K562 (cell line): ENCODE data around the gene PTAFR. TPM values are rescaled to one million over a fixed set of nuclear protein-coding genes. Genes with fewer than 3 reads are reported as not detected.
A peak's percentile ranks its signal among the peaks of the same experiment; 100 is the strongest.

ENCODE experiments used
- ATAC-seq: fragments of 200-7000 bp; cut with Tn5 transposase; 3 replicates; pipeline ENCODE4 v1.9.1; 2020; ENCODE audit warnings: moderate library complexity
- BruUV-seq: library from RNA; stranded (reverse); fragments of 400-500 nt; replicated peaks from 2 replicates; lab custom pipeline; 2021; lab: Mats Ljungman, UMichigan
- CTCF ChIA-PET: fragments of 300-600 bp; formaldehyde crosslinking; extraction: SDS; loops from one replicate; lab custom pipeline; 2021; ENCODE audit warnings: low intra/inter-chr PET ratio; lab: Yijun Ruan, JAX
- POLR2A ChIA-PET: fragments of 300-600, 350-650 bp; sonication (Branson Sonifier 250); formaldehyde crosslinking; extraction: SDS; loops from one replicate; lab custom pipeline; 2021; ENCODE audit warnings: antibody characterized with exemption, inconsistent platforms; lab: Yijun Ruan, JAX
- DNase-seq, 4 experiments: peaks; one replicate each; pipeline versions ENCODE4 v3.0.0 to v3.0.0-alpha.2; 2011 to 2018; ENCODE audit warnings: low spot score in 3 of 4, mixed read lengths in 3 of 4; ENCODE audit errors: extremely low read depth in 1 of 4
- FAIRE-seq: peaks from 2 replicates; lab custom pipeline; 2011; peaks lifted over from hg19 to GRCh38; lab: Jason Lieb, UNC
- H2AFZ ChIP-seq: 2 replicates; pipeline ENCODE4 v1.6.0; 2011; ENCODE audit warnings: low read depth, low read length, control low read depth, inconsistent platforms
- H3K27ac ChIP-seq: fragments of 200-600 bp; 3 replicates; pipeline ENCODE4 v1.8.0; 2011; ENCODE audit warnings: low read depth, mild to moderate bottlenecking, control low read depth, inconsistent platforms, low read length, moderate library complexity, mixed read lengths; ENCODE audit errors: extremely low read depth
- H3K27me3 ChIP-seq, 2 experiments: fragments of 300-600 bp in 1 of 2; 2 replicates in 1 of 2; 3 replicates in 1 of 2; pipeline versions ENCODE4 v1.6.0 to v1.8.0; 2011; ENCODE audit warnings: inconsistent platforms in 2 of 2, low read length in 2 of 2, mild to moderate bottlenecking in 1 of 2, mixed read lengths in 1 of 2, moderate library complexity in 1 of 2; ENCODE audit not compliant: control insufficient read depth in 2 of 2, insufficient read depth in 2 of 2
- H3K36me3 ChIP-seq: fragments of 300-600 bp; 3 replicates; pipeline ENCODE4 v1.8.0; 2011; ENCODE audit warnings: mild to moderate bottlenecking, low read length, inconsistent platforms; ENCODE audit not compliant: control insufficient read depth, insufficient read depth
- H3K4me1 ChIP-seq, 2 experiments: fragments of 200-600 bp in 1 of 2; replicated peaks in 1 of 2; 2 replicates in 1 of 2; 3 replicates in 1 of 2; pipeline versions ENCODE4 v1.5.1 to v1.8.0; 2011; ENCODE audit warnings: inconsistent platforms in 2 of 2, low read length in 2 of 2, mild to moderate bottlenecking in 1 of 2, mixed read lengths in 1 of 2, moderate library complexity in 1 of 2; ENCODE audit not compliant: control insufficient read depth in 2 of 2, insufficient read depth in 2 of 2
- H3K4me2 ChIP-seq: 2 replicates; pipeline ENCODE4 v1.6.1; 2011; ENCODE audit warnings: low read length, control low read depth, inconsistent platforms, mixed read lengths; ENCODE audit not compliant: insufficient read depth
- H3K4me3 ChIP-seq: fragments of 200-600 bp; sonication (generic), shearing (Covaris generic); 2 replicates; pipeline ENCODE4 v1.5.1; 2016; ENCODE audit warnings: control low read depth, inconsistent platforms
- H3K79me2 ChIP-seq: fragments of 200-600 bp; 3 replicates; pipeline ENCODE4 v1.8.0; 2011; ENCODE audit warnings: low read length, inconsistent platforms; ENCODE audit not compliant: control insufficient read depth, insufficient read depth
- H3K9ac ChIP-seq, 2 experiments: 2 replicates each; pipeline versions ENCODE4 v1.6.0 to v1.6.1; 2011; ENCODE audit warnings: low read depth in 2 of 2, low read length in 2 of 2, control low read depth in 1 of 2, inconsistent platforms in 1 of 2, mild to moderate bottlenecking in 1 of 2, mixed read lengths in 1 of 2; ENCODE audit not compliant: insufficient read depth in 1 of 2
- H3K9me1 ChIP-seq: one replicate; pipeline ENCODE4 v1.6.0; 2011; ENCODE audit warnings: inconsistent platforms, mild to moderate bottlenecking, low read length, moderate library complexity; ENCODE audit not compliant: control insufficient read depth, insufficient read depth
- H3K9me3 ChIP-seq: replicated peaks from 2 replicates; pipeline ENCODE4 v1.5.1; 2011; ENCODE audit warnings: low read depth, low read length, inconsistent platforms; ENCODE audit not compliant: control insufficient read depth, insufficient read depth
- H4K20me1 ChIP-seq: replicated peaks from 2 replicates; pipeline ENCODE4 v1.6.1; 2011; ENCODE audit warnings: low read length, inconsistent platforms, mixed read lengths; ENCODE audit not compliant: control insufficient read depth, insufficient read depth
- CCAR2 ChIP-seq: fragments of 200-400 bp; formaldehyde crosslinking; IDR thresholded peaks from 2 replicates; pipeline ENCODE4 v1.6.1; 2017; ENCODE audit warnings: mild to moderate bottlenecking, low read depth, low read length
- E2F8 ChIP-seq: fragments of 450-650 bp; IDR thresholded peaks from 2 replicates; pipeline ENCODE4 v1.7.1; 2018; ENCODE audit warnings: mild to moderate bottlenecking, low read depth; ENCODE audit not compliant: partially characterized antibody
- EP300 ChIP-seq: IDR thresholded peaks from 2 replicates; pipeline ENCODE4 v1.6.1; 2012; ENCODE audit warnings: low read length, improper control_type of control experiment
- EWSR1 ChIP-seq: fragments of 450-650 bp; IDR thresholded peaks from 2 replicates; pipeline ENCODE4 v1.6.1; 2018; ENCODE audit warnings: borderline replicate concordance, mild to moderate bottlenecking, low read depth, moderate library complexity; ENCODE audit not compliant: partially characterized antibody
- KLF16 ChIP-seq: IDR thresholded peaks from 2 replicates; pipeline ENCODE4 v1.6.1; 2016; ENCODE audit warnings: antibody characterized with exemption
- MLLT1 ChIP-seq, 2 experiments: fragments of 450-650 bp; IDR thresholded peaks; 2 replicates each; pipeline ENCODE4 v1.6.1; 2016
- RBM25 ChIP-seq: fragments of 200-400 bp; formaldehyde crosslinking; IDR thresholded peaks from 2 replicates; pipeline ENCODE4 v1.6.1; 2018; ENCODE audit warnings: low read length, low read depth, moderate library complexity; ENCODE audit not compliant: severe bottlenecking
- SIRT6 ChIP-seq: IDR thresholded peaks from one replicate; pipeline ENCODE4 v1.6.1; 2012; ENCODE audit warnings: low read depth, mild to moderate bottlenecking, control low read depth, inconsistent platforms, low read length, moderate library complexity
- SLC30A9 ChIP-seq: fragments of 250-450 bp; sonication (Bioruptor Pico); IDR thresholded peaks from 2 replicates; pipeline ENCODE4 v1.8.0; 2022; ENCODE audit warnings: mild to moderate bottlenecking, moderate library complexity
- ZC3H8 ChIP-seq: fragments of 450-650 bp; IDR thresholded peaks from 2 replicates; pipeline ENCODE4 v1.6.1; 2017
- ZNF121 ChIP-seq: sonication (generic); formaldehyde crosslinking; conservative IDR thresholded peaks from 2 replicates; pipeline ENCODE4 v1.8.0; 2022; ENCODE audit warnings: missing genetic modification reagents
- ZNF696 ChIP-seq: fragments of 250-450 bp; sonication (Bioruptor Pico); conservative IDR thresholded peaks from 2 replicates; pipeline ENCODE4 v1.4.0; 2020; ENCODE audit warnings: mild to moderate bottlenecking, moderate library complexity
- WGBS: fragments of 100-300 bp; shearing (Covaris generic); methylation state at CpG from one replicate; pipeline ENCODE4 v1.1.6; 2016; ENCODE audit warnings: low coverage, mixed read lengths; ENCODE audit not compliant: insufficient coverage; ENCODE audit errors: missing lambda C conversion rate; 5-methylcytosine and 5-hydroxymethylcytosine counted together
- in situ Hi-C: fragments of 300-500 bp; cut with MboI; formaldehyde crosslinking; loops from 4 replicates; pipeline ENCODE4 v1.15.0; 2018; ENCODE audit warnings: inconsistent platforms, mixed read lengths
- intact Hi-C: fragments of 100-400 bp; cut with micrococcal nuclease; formaldehyde crosslinking; loops from 2 replicates; pipeline ENCODE4 v1.14.2; 2022
- polyA plus RNA-seq, 8 experiments: library from polyadenylated mRNA; depleted of rRNA in 4 of 8; stranded (reverse) in 5 of 8; unstranded in 3 of 8; fragments of >200 nt; fragmentation: Nextera tagmentation in 2 of 8; fragmentation: Illumina TruSeq in 1 of 8; extraction: Ambion mirVana in 2 of 8; extraction: Trizol in 1 of 8; gene quantifications; 2 replicates each; pipeline versions ENCODE4 v1.2.1 to v1.2.3, GENCODE V29; 2011 to 2014; ENCODE audit warnings: inconsistent platforms in 1 of 8, missing spikeins in 1 of 8
- total RNA-seq, 7 experiments: library from RNA; depleted of rRNA in 6 of 7; stranded (reverse); fragments of >200 nt in 6 of 7; fragmentation: Illumina TruSeq in 2 of 7; extraction: Trizol in 2 of 7; gene quantifications; 2 replicates each; pipeline versions ENCODE4 v1.2.1 to v1.2.3, GENCODE V29; 2011 to 2021; ENCODE audit warnings: low replicate concordance in 1 of 7

The PTAFR gene
- total and polyA plus RNA-seq, 9 of the 15 experiments (the other 6 are each of a cell fraction or from before 2014, with no cell fraction given): 0.15 to 0.55 (median 0.40) TPM; not detected in 1

GRCh38 chr1:28145728-28146127 lies 30.8 kb downstream of the PTAFR start:
- in situ Hi-C loops: no loop called here
- H3K36me3 ChIP-seq: no peaks in the 10 kb centered on the region
- no peak overlapping the region for H3K4me3 ChIP-seq
- ChIA-PET CTCF (no interaction called here), POLR2A (no interaction called here)
- H3K9me1 ChIP-seq: peaks cover 4% of the 10 kb centered on the region
- no peaks in the 10 kb centered on the region for H4K20me1 ChIP-seq
- no peaks in the 10 kb centered on the region for H3K79me2 ChIP-seq
- FAIRE-seq (no peak), DNase-seq (peak in 1 of 4 experiments; percentile 9), ATAC-seq (no peak)
- intact Hi-C loops: no loop called here
- no TSS peak for BruUV-seq
- H3K4me2 ChIP-seq: no peak overlapping the region
- no peak overlapping the region for H3K9ac ChIP-seq
- H3K9me3 ChIP-seq: no peaks in the 10 kb centered on the region
- TF ChIP-seq RBM25 (peak; percentile 23), MLLT1 (IDR thresholded peaks at IDR 0.05) (no peak), ZC3H8 (no peak), SLC30A9 (CRISPR knock-in tag) (no peak), KLF16 (no peak), EWSR1 (no peak), ZNF121 (CRISPR knock-in tag) (peak; percentile 60), CCAR2 (no peak), EP300 (no peak), E2F8 (no peak), ZNF696 (CRISPR knock-in tag) (no peak), SIRT6 (no peak)
- H2AFZ ChIP-seq: no peak overlapping the region
- no peak overlapping the region for H3K27ac ChIP-seq
- H3K4me1 ChIP-seq: peaks cover 22 to 30% of the 10 kb centered on the region in 2 experiments; a peak in 4 of 5 replicates
- WGBS: 75% methylated on average over 5 of the region's 5 CpGs
- no peaks in the 10 kb centered on the region; a peak in 1 of 5 replicates for H3K27me3 ChIP-seq
